ENCODE measurements around the gene PCED1B.

- no peak for TF ChIP-seq CTCF (IDR thresholded peaks at IDR 0.05)
- TF ChIP-seq POLR2A (IDR thresholded peaks at IDR 0.05) = no peak
These were observed 16.2 kb downstream of the PCED1B start for GRCh38 chr12:47095446-47096236.
